Ecto neural progenitor cell (in vitro differentiated cells): Measurements from ENCODE around the gene OSER1.

Source experiments
- DNase-seq: peaks from one replicate; pipeline ENCODE4 v3.0.0-alpha.2; 2018; ENCODE audit warnings: low spot score

OSER1 gene

GRCh38 chr20:44224637-44225036 lies 14.1 kb upstream of the OSER1 start:
- DNase-seq, result no peak

GRCh38 chr20:44223721-44224120 lies 13.2 kb upstream of the OSER1 start:
- no peak for DNase-seq

GRCh38 chr20:44222633-44223368 lies 12.2 kb upstream of the OSER1 start:
- DNase-seq, result no peak

- no peak for DNase-seq
Measured at GRCh38 chr20:44222027-44222426, 11.5 kb upstream of the OSER1 start.

- no peak for DNase-seq
Measured at GRCh38 chr20:44221368-44221954, 10.9 kb upstream of the OSER1 start.

GRCh38 chr20:44219791-44220190 lies 9.2 kb upstream of the OSER1 start:
- DNase-seq, result no peak

- no peak for DNase-seq
Measured at GRCh38 chr20:44219170-44219730, 8.7 kb upstream of the OSER1 start.

GRCh38 chr20:44218446-44218845 lies 7.9 kb upstream of the OSER1 start:
- DNase-seq, result no peak

GRCh38 chr20:44217342-44218092 lies 6.9 kb upstream of the OSER1 start:
- peak; percentile 76 for DNase-seq

- peak; percentile 67 for DNase-seq
Measured at GRCh38 chr20:44215125-44215524, 4.6 kb upstream of the OSER1 start.

GRCh38 chr20:44212792-44213191 lies 2.2 kb upstream of the OSER1 start:
- no peak for DNase-seq

GRCh38 chr20:44211177-44212039 lies 837 bp upstream of the OSER1 start:
- DNase-seq, result no peak

GRCh38 chr20:44209686-44210405 lies 725 bp downstream of the OSER1 start:
- DNase-seq, result no peak

- DNase-seq, result no peak
Measured at GRCh38 chr20:44208770-44209169, 1.8 kb downstream of the OSER1 start.

- DNase-seq, result no peak
Measured at GRCh38 chr20:44208165-44208564, 2.4 kb downstream of the OSER1 start.

GRCh38 chr20:44207126-44207723 lies 3.3 kb downstream of the OSER1 start:
- no peak for DNase-seq

GRCh38 chr20:44206132-44206531 lies 4.4 kb downstream of the OSER1 start:
- no peak for DNase-seq

- DNase-seq, result no peak
Measured at GRCh38 chr20:44204832-44205215, 5.7 kb downstream of the OSER1 start.

- DNase-seq, result no peak
Measured at GRCh38 chr20:44204156-44204831, 6.3 kb downstream of the OSER1 start.

- no peak for DNase-seq
Measured at GRCh38 chr20:44203161-44203560, 7.4 kb downstream of the OSER1 start.
